Upper lobe of right lung (tissue), 1 donor: ENCODE measurements around the gene KCNJ4. TPM values are rescaled to one million over a fixed set of nuclear protein-coding genes. Genes with fewer than 3 reads are reported as not detected.

Experiments
- ATAC-seq: fragments of 200-7000 bp; cut with Tn5 transposase; one replicate; pipeline ENCODE4 v1.9.1; 2020; ENCODE audit warnings: mild to moderate bottlenecking, moderate library complexity
- DNase-seq: peaks from one replicate; pipeline ENCODE4 v3.0.0-alpha.2; 2020
- H3K27ac ChIP-seq: fragments of 200-600 bp; one replicate; pipeline ENCODE4 v1.8.0; 2022
- H3K27me3 ChIP-seq: fragments of 200-600 bp; one replicate; pipeline ENCODE4 v1.8.0; 2022; ENCODE audit warnings: mild to moderate bottlenecking
- H3K36me3 ChIP-seq: fragments of 200-600 bp; one replicate; pipeline ENCODE4 v1.8.0; 2022
- H3K4me1 ChIP-seq: fragments of 200-600 bp; one replicate; pipeline ENCODE4 v1.8.0; 2022
- H3K4me3 ChIP-seq: fragments of 200-600 bp; one replicate; pipeline ENCODE4 v1.8.0; 2022; ENCODE audit warnings: mild to moderate bottlenecking
- H3K9me3 ChIP-seq: fragments of 200-600 bp; one replicate; pipeline ENCODE4 v1.8.0; 2022
- CTCF ChIP-seq: fragments of 200-600 bp; IDR thresholded peaks from one replicate; pipeline ENCODE4 v1.8.0; 2022; ENCODE audit warnings: antibody characterized with exemption
- intact Hi-C: fragments of 100-400 bp; cut with DNase I; formaldehyde crosslinking; loops from one replicate; pipeline ENCODE4 v1.11.0; 2022
- total RNA-seq: library from RNA; stranded (reverse); fragmentation: NEBNext Ultra II Directional; extraction: Animal tissue kit (Norgen Biotek cat#: 25700); gene quantifications from one replicate; pipeline ENCODE4 v1.2.1, GENCODE V29; 2021
- donor health status: DM: no; HTN: yes; CAD: no; lungs with severe emphysema.

KCNJ4 gene
- total RNA-seq, 1 donor from 2014 or later, result not detected

GRCh38 chr22:38436629-38437395, 18.2 kb downstream of the KCNJ4 start:
- no peak for DNase-seq
- intact Hi-C loops, result no loop called here
- Histone ChIP-seq H3K27ac (no peak overlapping the region), H3K4me1 (no peaks in the 10 kb centered on the region), H3K4me3 (no peak overlapping the region), H3K27me3 (no peaks in the 10 kb centered on the region), H3K36me3 (no peaks in the 10 kb centered on the region), H3K9me3 (no peaks in the 10 kb centered on the region)
- no peak for ATAC-seq
- TF ChIP-seq CTCF, result no peak

- H3K4me3 ChIP-seq, result no peak overlapping the region
- no peak overlapping the region for H3K27ac ChIP-seq
- no peak for TF ChIP-seq CTCF
- no peaks in the 10 kb centered on the region for H3K36me3 ChIP-seq
- intact Hi-C loops, result no loop called here
- H3K4me1 ChIP-seq, result no peaks in the 10 kb centered on the region
- H3K27me3 ChIP-seq, result no peaks in the 10 kb centered on the region
- H3K9me3 ChIP-seq, result no peaks in the 10 kb centered on the region
- DNase-seq (no peak), ATAC-seq (no peak)
Observed at GRCh38 chr22:38435965-38436364, 19.0 kb downstream of the KCNJ4 start.

GRCh38 chr22:38435010-38435409, 20.0 kb downstream of the KCNJ4 start:
- no peaks in the 10 kb centered on the region for H3K9me3 ChIP-seq
- ATAC-seq, result no peak
- no peaks in the 10 kb centered on the region for H3K36me3 ChIP-seq
- H3K27ac ChIP-seq, result no peak overlapping the region
- H3K4me1 ChIP-seq, result no peaks in the 10 kb centered on the region
- intact Hi-C loops, result no loop called here
- no peak for DNase-seq
- H3K27me3 ChIP-seq, result no peaks in the 10 kb centered on the region
- no peak for TF ChIP-seq CTCF
- no peak overlapping the region for H3K4me3 ChIP-seq

- Histone ChIP-seq H3K9me3 (no peaks in the 10 kb centered on the region), H3K27me3 (no peaks in the 10 kb centered on the region), H3K4me1 (no peaks in the 10 kb centered on the region), H3K36me3 (no peaks in the 10 kb centered on the region), H3K27ac (no peak overlapping the region), H3K4me3 (no peak overlapping the region)
- ATAC-seq, result no peak
- no peak for TF ChIP-seq CTCF
- intact Hi-C loops, result no loop called here
- DNase-seq, result no peak
Observed at GRCh38 chr22:38433871-38434270, 21.1 kb downstream of the KCNJ4 start.

- Histone ChIP-seq H3K36me3 (no peaks in the 10 kb centered on the region), H3K4me3 (no peak overlapping the region), H3K27ac (no peak overlapping the region), H3K4me1 (no peaks in the 10 kb centered on the region), H3K27me3 (no peaks in the 10 kb centered on the region), H3K9me3 (no peaks in the 10 kb centered on the region)
- DNase-seq, result no peak
- no peak for TF ChIP-seq CTCF
- intact Hi-C loops, result no loop called here
- no peak for ATAC-seq
Observed at GRCh38 chr22:38432264-38432663, 22.7 kb downstream of the KCNJ4 start.
